Caki2 (cell line): Measurements from ENCODE around the gene VPS33B. TPM values are rescaled to one million over a fixed set of nuclear protein-coding genes. Genes with fewer than 3 reads are reported as not detected.
"Not testable (repeated sequence)": the region's sequence is repeated elsewhere in the genome, so short reads cannot be mapped to it uniquely, and the experiment has no call there.

Experiments used
- DNase-seq: peaks from one replicate; pipeline ENCODE4 v3.0.0-alpha.2; 2015; ENCODE audit warnings: low read depth
- in situ Hi-C: cut with HindIII; loops from 2 replicates; pipeline ENCODE4 v1.10.0; 2016; ENCODE audit warnings: low sequenced_read_pairs, low pct_unique_long_range_greater_than_20kb, mixed read lengths
- total RNA-seq: library from RNA; depleted of rRNA; stranded (reverse); fragments of >200 nt; shearing (Covaris generic); gene quantifications from 2 replicates; pipeline ENCODE4 v1.2.3, GENCODE V29; 2014; ENCODE audit warnings: low replicate concordance

VPS33B gene
- total RNA-seq, 1 experiment from 2014 or later = 22.4 TPM

GRCh38 chr15:91040856-91041255, 18.5 kb upstream of the VPS33B start:
- in situ Hi-C loops = no loop called here
- DNase-seq = no peak

DNA sequence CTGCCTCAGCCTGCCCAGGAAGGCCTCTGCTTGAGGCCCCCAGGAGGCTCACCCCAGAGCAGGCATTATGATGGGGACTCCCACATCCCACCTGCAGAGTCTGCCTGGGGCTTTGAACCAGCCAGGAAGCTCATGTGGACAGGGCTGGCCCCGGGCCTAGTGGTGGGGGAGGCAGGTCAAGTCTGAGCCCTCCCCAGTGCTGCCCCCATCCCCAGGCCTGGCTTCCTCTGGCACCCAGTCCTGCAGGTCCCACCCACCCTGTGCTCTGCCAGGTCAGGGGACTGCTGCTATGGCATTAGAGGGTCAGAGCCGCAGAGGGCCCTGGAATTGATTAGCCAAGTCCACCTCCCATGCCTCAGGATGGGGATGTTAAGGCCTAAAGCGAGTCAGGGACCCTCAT, 17.6 kb upstream of the VPS33B start:
- in situ Hi-C loops = no loop called here
- no peak for DNase-seq

DNA sequence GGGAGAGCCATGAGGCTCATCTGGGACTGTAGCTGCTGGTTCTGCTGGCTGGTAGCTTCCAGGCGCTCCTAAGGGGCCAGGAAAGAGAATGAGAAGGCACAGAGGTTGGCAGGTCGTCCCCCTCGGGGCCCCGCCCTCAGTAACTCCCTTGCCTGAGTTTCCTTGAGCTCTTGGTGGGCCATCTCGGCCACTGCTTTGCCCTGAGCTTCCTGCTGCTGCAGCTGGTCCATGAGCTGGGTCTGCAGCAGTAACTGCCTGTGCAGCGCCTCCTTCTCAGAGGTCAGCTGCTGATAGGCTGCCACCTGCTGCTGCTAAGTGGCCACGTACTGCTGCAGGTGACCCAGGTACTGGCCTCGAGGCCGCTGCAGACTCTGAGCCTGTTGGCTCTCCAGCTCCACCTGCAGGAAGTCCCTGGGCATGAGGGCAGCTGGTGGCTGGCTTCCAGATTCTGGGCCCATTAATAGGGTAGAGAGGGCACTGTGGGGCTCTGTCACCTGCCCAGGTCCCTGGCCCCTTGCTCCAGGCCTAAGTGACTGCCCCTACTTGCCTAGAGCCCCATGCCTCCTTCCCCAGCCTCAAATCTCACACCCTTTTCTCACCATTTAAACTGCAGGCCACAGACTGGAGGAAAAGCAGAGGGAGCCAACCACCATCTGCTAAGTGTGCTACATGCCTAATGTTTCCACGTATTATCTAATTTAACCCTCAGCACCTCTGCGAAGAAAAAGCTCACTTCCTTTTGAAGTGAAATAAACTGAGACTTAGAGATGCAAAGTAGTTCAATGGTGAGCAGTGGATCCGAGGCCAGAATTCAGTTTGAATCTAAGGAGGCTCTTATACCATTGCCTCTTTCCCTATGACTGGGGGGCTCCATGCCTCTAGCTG, 10.8 kb upstream of the VPS33B start:
- in situ Hi-C loops = no loop called here
- DNase-seq = peak; percentile 25

- no peak for DNase-seq
- in situ Hi-C loops = no loop called here
Observed at GRCh38 chr15:91031796-91032195, 9.4 kb upstream of the VPS33B start.

DNA sequence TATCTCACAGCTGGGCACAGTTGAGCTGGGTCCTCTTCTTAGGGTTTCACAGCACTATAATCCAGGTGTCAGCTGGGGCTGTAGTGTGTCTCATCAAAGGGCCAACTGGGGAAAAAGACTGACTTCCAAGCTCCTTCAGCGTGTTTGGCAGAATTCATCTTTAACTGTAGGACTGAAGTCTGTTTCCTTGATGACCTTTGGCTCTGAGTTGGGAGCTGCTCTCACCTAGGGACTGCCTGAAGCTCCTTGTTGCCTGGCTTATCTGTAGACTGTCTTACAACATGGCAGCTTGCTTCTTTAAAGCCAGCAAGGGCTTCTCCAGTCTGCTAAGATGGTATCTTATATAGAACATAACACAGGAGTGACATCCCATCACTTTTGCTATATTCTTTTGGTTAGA, 5.3 kb upstream of the VPS33B start:
- in situ Hi-C loops = no loop called here
- no peak for DNase-seq

GRCh38 chr15:91023720-91024119, 1.3 kb upstream of the VPS33B start:
- in situ Hi-C loops = no loop called here
- DNase-seq = no peak

GRCh38 chr15:91022832-91023129, 387 bp upstream of the VPS33B start:
- no peak for DNase-seq
- in situ Hi-C loops = no loop called here

- in situ Hi-C loops = no loop called here
- peak; percentile 30 for DNase-seq
Observed at GRCh38 chr15:91021516-91022074, 799 bp downstream of the VPS33B start.

DNA sequence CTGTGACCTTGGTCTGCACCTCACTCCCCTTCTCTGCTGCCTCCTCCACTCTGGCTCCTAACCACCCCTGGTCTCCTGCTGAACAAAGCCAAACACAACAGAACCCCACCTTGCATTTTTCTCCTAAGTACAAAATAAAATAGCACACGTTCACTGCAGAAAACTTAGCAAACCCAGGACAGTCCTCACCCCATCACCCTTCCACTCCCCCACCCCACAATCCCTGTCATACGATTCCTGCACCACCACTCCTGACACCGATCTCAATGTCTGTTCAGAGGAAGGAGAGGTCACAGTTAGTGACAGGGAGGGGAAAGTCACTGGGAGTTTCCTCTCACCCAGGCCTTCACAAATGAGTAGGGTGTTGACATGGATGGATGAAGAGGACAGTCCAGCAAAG, 4.2 kb downstream of the VPS33B start:
- no peak for DNase-seq
- in situ Hi-C loops = no loop called here

GRCh38 chr15:91017716-91018115, 4.7 kb downstream of the VPS33B start:
- DNase-seq = no peak
- in situ Hi-C loops = no loop called here

GRCh38 chr15:91013701-91014100, 8.7 kb downstream of the VPS33B start:
- DNase-seq, in situ Hi-C loops: not testable (repeated sequence)

- in situ Hi-C loops = no loop called here
- DNase-seq = no peak
Observed at GRCh38 chr15:91007266-91007665, 15.1 kb downstream of the VPS33B start.

DNA sequence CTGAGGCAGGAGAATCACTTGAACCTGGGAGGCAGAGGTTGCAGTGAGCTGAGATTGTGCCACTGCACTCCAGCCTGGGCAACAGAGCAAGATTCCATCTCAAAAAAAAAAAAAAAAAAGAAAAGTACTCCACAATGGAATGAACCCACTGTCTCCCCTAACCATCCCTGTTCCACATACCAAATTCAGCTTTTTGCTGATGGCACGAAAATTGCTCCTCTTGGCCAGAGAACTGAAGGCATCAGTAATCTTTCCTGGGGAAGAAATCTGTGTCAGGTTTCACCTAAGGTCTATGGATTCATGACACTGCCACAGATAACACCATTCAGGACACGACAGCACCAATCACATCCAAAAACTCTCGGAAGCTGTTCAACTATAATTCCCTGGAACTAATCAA, 21.2 kb downstream of the VPS33B start:
- DNase-seq = no peak
- in situ Hi-C loops = no loop called here

- in situ Hi-C loops = no loop called here
- DNase-seq = no peak
Observed at GRCh38 chr15:90998737-90999136, 23.7 kb downstream of the VPS33B start.

DNA sequence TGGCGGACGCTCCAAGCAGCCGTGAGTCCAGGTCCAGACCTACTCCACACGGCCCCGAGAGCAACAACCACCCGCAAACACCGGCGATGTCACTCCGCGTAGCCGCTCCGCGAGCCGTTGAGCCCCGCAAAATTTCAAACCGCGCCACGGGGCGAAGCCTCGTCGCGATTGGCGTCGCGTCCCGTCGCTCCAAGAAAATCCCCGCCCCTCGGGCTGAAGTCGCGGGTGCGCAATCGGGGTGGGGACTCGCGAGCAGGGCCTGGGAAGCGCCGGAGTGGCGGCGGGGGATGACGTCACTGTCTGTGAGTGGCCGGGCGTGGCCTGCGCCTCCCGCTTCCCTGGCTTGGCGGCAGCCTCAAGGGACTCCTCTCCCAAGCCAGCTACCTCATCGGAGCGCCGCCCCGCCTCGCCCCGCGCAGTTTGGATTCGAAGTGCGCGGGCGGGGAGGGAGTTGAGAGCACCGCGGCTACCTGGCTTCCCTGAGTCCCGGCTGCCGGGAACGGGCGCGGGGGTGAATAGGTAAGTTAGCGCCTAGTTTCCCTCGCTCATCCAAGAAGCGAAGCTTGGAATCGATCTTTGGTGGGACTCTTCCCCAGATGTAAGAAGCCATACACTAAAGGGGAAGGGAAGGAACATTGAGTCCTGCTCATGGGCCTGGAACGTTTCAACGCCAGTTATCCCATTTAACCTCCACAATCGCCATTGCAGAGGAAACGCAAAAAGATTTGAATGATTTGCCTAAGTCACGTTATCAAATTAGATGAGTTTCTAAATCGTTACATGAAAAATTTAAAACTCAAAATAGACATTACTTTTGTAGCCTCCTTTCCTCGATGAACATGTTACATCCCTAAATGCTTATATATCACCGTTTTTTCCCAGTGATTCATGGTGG, 27.7 kb downstream of the VPS33B start, which contains the start of gene PRC1:
PRC1 (minus strand) TSS at position 119 of the 895 bp plus-strand sequence; CDS start at position 1, 118 bp downstream.
- in situ Hi-C loops = no loop called here
- peak; percentile 98 for DNase-seq

GRCh38 chr15:90994059-90994416, 28.4 kb downstream of the VPS33B start:
- peak; percentile 7 for DNase-seq
- in situ Hi-C loops = no loop called here

- DNase-seq = no peak
- in situ Hi-C loops = no loop called here
Observed at GRCh38 chr15:90991587-90992285, 30.7 kb downstream of the VPS33B start.

GRCh38 chr15:90990446-90990845, 31.9 kb downstream of the VPS33B start:
- DNase-seq = no peak
- in situ Hi-C loops = no loop called here
